GM20000 (cell line): Measurements from ENCODE around the gene TBC1D22B.

Experiments used
- DNase-seq: peaks from one replicate; pipeline ENCODE4 v3.0.0; 2012; ENCODE audit warnings: low spot score
- TF ChIP-seq, protein P1 (sequence below): IDR thresholded peaks from 2 replicates; pipeline ENCODE4 v1.5.1; 2012; ENCODE audit warnings: mild to moderate bottlenecking, control low read depth; ENCODE audit errors: extremely low read depth, missing control alignments

TBC1D22B gene

DNA sequence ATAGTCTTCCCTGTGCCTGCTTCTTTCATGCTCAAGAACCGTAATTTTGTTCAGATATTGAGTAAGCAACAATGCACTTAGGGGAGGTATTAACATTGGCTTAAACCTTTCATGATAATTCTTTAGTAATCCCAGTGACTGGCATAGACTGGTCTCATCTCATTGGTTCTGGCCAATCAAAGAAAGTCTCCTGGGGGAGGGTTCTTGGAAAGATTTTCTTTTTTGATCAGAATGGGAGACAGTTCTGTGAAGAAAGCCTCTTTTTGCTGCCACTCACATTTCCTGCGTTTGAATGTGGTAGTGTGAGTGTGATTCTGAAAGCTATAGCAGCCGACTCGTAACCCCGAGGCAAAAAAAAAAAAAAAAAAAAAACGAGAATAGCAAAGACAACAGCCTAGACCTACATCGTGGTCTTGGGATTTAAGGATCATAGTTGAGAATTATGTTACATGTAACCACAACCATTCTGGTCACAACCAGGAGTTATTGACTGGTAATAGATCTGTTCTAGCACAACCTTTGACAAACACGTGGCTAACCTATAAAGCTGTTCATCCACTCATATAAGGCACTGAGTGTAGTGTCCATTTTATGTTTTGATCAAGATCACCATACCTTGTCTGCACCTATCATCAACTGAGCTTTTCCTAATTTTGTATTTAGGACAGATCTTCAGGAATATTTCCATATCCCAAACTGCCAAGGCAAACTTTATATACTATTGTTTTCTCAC lies 15.4 kb downstream of the TBC1D22B start:
- DNase-seq: no peak
- TF ChIP-seq, protein P1, sequence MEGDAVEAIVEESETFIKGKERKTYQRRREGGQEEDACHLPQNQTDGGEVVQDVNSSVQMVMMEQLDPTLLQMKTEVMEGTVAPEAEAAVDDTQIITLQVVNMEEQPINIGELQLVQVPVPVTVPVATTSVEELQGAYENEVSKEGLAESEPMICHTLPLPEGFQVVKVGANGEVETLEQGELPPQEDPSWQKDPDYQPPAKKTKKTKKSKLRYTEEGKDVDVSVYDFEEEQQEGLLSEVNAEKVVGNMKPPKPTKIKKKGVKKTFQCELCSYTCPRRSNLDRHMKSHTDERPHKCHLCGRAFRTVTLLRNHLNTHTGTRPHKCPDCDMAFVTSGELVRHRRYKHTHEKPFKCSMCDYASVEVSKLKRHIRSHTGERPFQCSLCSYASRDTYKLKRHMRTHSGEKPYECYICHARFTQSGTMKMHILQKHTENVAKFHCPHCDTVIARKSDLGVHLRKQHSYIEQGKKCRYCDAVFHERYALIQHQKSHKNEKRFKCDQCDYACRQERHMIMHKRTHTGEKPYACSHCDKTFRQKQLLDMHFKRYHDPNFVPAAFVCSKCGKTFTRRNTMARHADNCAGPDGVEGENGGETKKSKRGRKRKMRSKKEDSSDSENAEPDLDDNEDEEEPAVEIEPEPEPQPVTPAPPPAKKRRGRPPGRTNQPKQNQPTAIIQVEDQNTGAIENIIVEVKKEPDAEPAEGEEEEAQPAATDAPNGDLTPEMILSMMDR: no peak

- TF ChIP-seq, protein P1: no peak
- no peak for DNase-seq
These were observed 16.1 kb downstream of the TBC1D22B start for GRCh38 chr6:37273690-37274089.

- TF ChIP-seq, protein P1: no peak
- no peak for DNase-seq
These were observed 17.8 kb downstream of the TBC1D22B start for GRCh38 chr6:37275350-37275749.

DNA sequence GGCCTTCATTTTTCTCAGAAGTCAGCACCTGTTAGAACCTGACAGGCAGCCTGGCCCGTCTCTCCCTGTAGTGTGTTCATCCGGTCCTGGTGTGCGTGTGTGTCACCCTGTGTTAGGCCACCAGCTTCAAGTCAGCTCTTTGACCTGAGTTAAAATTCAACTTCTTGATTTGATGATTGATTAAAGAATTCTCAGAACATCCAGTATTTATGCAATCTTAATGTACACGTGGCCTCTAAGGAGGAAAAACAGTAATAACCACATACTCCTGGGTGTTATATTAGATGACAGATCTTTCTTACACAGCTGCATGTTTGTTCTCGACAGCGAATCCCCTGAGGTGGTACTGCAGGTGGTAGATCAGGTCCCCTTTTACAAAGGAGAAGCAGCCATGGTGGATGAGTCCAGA lies 19.4 kb downstream of the TBC1D22B start:
- TF ChIP-seq, protein P1: no peak
- DNase-seq: no peak

GRCh38 chr6:37279366-37280134 lies 22.0 kb downstream of the TBC1D22B start:
- no peak for DNase-seq
- TF ChIP-seq, protein P1: no peak

GRCh38 chr6:37280162-37280887 lies 22.8 kb downstream of the TBC1D22B start:
- TF ChIP-seq, protein P1: no peak
- DNase-seq: no peak

DNA sequence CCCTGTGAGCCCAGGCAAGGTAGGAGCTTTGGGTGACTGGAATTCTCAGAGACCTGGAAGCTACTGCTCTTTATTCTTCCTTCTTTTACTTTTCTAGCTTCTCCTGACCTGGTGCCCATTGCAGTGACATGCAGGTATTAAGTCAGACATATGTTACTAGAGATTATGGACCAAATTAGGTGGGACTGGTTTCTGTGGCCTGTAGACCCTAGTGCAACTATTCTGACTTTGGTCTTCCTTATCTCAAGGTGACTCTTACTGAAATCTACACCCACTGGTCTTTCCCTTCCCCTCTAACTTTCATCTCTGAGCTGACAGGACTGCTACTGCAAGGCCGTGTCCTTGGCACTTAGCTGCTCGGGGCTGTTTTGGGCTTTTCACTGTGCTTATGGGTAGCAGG lies 24.8 kb downstream of the TBC1D22B start:
- DNase-seq: no peak
- TF ChIP-seq, protein P1: no peak
